ENCODE results near the gene GARIN5B.
A peak's percentile ranks its signal among the peaks of the same experiment; 100 is the strongest.
"Not testable (repeated sequence)": the region's sequence is repeated elsewhere in the genome, so short reads cannot be mapped to it uniquely, and the experiment has no call there.

GARIN5B gene

DNA sequence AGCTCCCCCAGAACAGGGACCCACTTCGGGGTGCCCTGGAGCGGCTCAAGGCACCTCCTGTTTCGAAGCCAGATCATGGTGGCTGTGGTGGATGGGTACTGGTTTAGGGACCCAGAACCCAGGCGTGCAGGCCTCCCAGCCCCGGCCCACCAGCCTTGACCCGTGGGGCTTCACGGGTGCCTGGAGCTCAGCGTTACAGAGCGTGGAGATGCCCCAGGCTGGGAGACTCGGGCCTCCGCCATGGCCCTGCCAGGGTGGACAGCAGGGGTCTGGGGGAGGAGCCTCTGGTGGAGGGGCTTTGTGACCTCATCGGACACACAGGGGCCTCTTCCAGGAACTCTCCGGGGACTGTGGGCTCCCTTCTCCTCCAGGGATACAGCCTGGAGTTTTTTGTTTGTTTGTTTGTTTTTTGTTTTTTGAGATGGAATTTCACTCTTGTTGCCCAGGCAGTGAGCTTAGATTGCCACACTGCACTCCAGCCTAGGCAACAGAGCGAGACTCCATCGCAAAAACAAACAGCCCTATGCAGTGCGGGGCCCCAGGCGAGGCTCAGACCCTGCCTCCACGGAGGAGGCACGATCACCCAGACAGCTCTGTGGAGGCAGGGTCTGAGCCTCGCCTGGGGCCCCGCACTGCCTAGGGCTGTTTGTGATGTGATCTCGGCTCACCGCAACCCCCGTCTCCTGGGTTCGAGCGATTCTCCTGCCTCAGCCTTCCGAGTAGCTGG is at the start of gene GARIN5B:
Gene GARIN5B, minus strand, starts transcription at position 271 of the 727 bp plus-strand sequence. Its CDS starts 194 bp downstream, at position 77.
- H3K27ac ChIP-seq = no peak within 1 kb of the TSS
- H3K4me2 ChIP-seq (ENCODE audit: low read length) = no peak within 1 kb of the TSS
- no peak within 1 kb of the TSS for H2AFZ ChIP-seq
- no peaks in the 10 kb centered on the region for H3K79me2 ChIP-seq
- no peaks in the 10 kb centered on the region for H3K9me3 ChIP-seq (ENCODE audit: control insufficient read depth, low read length)
- TF ChIP-seq CTCF (IDR thresholded peaks at IDR 0.05) = no peak
- H3K9ac ChIP-seq = no peak within 1 kb of the TSS
- H3K4me1 ChIP-seq = no peaks in the 10 kb centered on the region
- no peaks in the 10 kb centered on the region for H3K36me3 ChIP-seq (ENCODE audit: control insufficient read depth, insufficient read depth, low read length)
- no peak within 1 kb of the TSS for H3K4me3 ChIP-seq (ENCODE audit: low read depth, low read length)
- H3K27me3 ChIP-seq (ENCODE audit: control insufficient read depth, insufficient read depth, low read length) = no peaks in the 10 kb centered on the region

- Histone ChIP-seq H3K9me3 (ENCODE audit: control insufficient read depth, low read length) (no peaks in the 10 kb centered on the region), H3K36me3 (ENCODE audit: control insufficient read depth, insufficient read depth, low read length) (no peaks in the 10 kb centered on the region), H3K4me1 (peaks cover 4% of the 10 kb centered on the region), H3K9ac (no peak overlapping the region), H3K79me2 (peaks cover 11% of the 10 kb centered on the region), H2AFZ (no peak overlapping the region), H3K4me2 (ENCODE audit: low read length) (no peak overlapping the region), H3K27me3 (ENCODE audit: control insufficient read depth, insufficient read depth, low read length) (no peaks in the 10 kb centered on the region), H3K27ac (no peak overlapping the region), H3K4me3 (ENCODE audit: low read depth, low read length) (no peak overlapping the region)
- no peak for TF ChIP-seq CTCF (IDR thresholded peaks at IDR 0.05)
These were observed 47.1 kb upstream of the GARIN5B start for GRCh38 chr19:55410168-55410567.

DNA sequence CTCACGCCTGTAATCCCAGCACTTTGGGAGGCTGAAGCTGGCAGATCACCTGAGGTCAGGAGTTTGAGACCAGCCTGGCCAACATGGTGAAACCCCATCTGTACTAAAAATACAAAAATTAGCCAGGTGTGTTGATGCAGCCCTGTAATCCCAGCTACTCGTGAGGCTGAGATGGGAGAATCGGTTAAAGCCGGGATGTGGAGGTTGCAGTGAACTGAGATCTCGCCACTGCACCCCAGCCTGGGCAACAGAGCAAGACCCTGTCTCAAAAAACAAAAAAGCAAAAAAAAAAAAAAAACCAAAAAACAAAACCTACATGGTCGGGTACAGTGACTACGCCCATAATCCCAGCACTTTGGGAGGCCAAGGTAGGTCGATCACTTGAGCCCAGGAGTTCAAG is 46.1 kb upstream of the GARIN5B start:
- H3K4me1 ChIP-seq; H3K36me3 ChIP-seq (ENCODE audit: control insufficient read depth, insufficient read depth, low read length); H3K4me2 ChIP-seq (ENCODE audit: low read length); H3K27ac ChIP-seq; H3K4me3 ChIP-seq (ENCODE audit: low read depth, low read length); H3K9ac ChIP-seq; H3K9me3 ChIP-seq (ENCODE audit: control insufficient read depth, low read length); H3K27me3 ChIP-seq (ENCODE audit: control insufficient read depth, insufficient read depth, low read length): not testable (repeated sequence)
- Histone ChIP-seq H3K79me2 (peaks cover 11% of the 10 kb centered on the region), H2AFZ (peak overlapping the region; percentile 87)

DNA sequence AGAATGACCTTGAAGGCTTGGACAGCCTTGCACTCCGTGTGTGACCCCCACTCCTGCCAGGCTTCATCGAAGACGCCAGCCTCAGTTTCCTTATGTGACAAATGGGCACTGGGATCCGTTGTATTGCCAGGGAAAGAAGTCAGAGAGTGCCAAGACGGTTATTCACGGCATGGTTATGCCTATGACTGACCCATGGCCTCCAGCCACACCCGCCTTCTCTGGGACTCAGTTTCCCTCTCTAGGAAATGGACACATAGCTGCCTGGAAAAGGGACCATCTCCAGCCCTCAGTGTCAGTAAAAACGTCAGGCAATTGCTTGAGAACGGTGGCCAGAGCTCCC is 45.4 kb upstream of the GARIN5B start:
- peaks cover 11% of the 10 kb centered on the region for H3K79me2 ChIP-seq
- H3K36me3 ChIP-seq (ENCODE audit: control insufficient read depth, insufficient read depth, low read length) = no peaks in the 10 kb centered on the region
- H3K27ac ChIP-seq = peak overlapping the region; percentile 94
- no peaks in the 10 kb centered on the region for H3K9me3 ChIP-seq (ENCODE audit: control insufficient read depth, low read length)
- H3K9ac ChIP-seq = no peak overlapping the region
- peak overlapping the region; percentile 100 for H3K4me2 ChIP-seq (ENCODE audit: low read length)
- no peak for TF ChIP-seq CTCF (IDR thresholded peaks at IDR 0.05)
- peaks cover 4% of the 10 kb centered on the region for H3K4me1 ChIP-seq
- H3K4me3 ChIP-seq (ENCODE audit: low read depth, low read length) = peak overlapping the region; percentile 89
- no peaks in the 10 kb centered on the region for H3K27me3 ChIP-seq (ENCODE audit: control insufficient read depth, insufficient read depth, low read length)
- H2AFZ ChIP-seq = peak overlapping the region; percentile 87

DNA sequence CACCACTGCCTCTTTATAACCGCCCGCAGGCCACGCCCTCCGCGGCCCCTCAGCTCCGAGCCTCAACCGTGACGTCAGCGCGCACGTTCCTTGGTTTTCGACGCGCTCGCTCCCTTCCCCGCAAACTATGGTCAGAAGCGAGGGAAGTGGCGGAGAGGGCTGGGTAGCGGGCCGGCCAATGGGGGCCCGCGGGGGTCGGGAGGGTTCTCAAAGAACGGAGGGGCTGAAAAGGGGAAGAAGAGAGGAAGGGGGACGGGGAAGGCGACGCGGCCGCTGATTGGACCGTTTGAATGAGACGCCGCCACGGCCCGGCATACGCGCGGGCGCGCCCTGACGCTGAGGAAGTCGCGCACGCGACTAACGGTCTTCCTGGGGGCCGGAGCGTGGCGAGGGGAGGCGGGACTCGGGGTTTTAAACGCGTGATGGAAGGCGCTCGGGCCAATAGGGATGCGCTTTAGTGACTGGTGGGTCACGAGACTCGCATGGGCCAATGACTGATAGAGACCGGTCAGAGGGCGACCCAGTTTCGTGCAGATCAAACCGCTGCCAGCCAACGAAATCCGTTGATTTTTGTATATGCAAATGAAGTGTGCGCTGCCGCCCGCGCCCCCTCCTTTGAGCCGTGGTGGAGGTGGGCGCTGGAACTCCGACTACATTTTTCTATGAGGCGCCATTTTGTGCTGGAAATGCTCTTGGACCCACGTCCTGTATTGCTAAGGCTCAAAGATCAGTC is 44.9 kb upstream of the GARIN5B start:
- no peak overlapping the region for H3K9ac ChIP-seq
- H2AFZ ChIP-seq = peak overlapping the region; percentile 87
- H3K79me2 ChIP-seq = peaks cover 11% of the 10 kb centered on the region
- peak overlapping the region; percentile 94 for H3K27ac ChIP-seq
- H3K9me3 ChIP-seq (ENCODE audit: control insufficient read depth, low read length) = no peaks in the 10 kb centered on the region
- H3K4me1 ChIP-seq = peaks cover 4% of the 10 kb centered on the region
- no peak for TF ChIP-seq CTCF (IDR thresholded peaks at IDR 0.05)
- H3K4me2 ChIP-seq (ENCODE audit: low read length) = peak overlapping the region; percentile 100
- no peaks in the 10 kb centered on the region for H3K27me3 ChIP-seq (ENCODE audit: control insufficient read depth, insufficient read depth, low read length)
- H3K36me3 ChIP-seq (ENCODE audit: control insufficient read depth, insufficient read depth, low read length) = no peaks in the 10 kb centered on the region
- peak overlapping the region; percentile 89 for H3K4me3 ChIP-seq (ENCODE audit: low read depth, low read length)

DNA sequence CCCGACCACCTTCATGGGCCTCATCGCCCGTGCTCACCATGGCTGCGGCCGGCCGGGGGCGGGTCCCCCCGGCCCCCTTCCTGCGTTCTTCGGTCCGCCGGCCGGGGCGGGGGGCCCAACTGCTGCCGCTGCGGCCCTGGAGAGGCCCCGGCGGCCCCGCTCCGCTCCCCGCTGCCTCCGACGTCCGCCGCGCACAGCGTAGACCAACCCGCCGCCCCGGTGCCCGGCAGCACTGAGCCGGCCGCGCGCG is 44.4 kb upstream of the GARIN5B start, which contains the start of gene UBE2S:
Gene UBE2S, minus strand, starts transcription at position 239 of the 250 bp plus-strand sequence. Its CDS starts 199 bp downstream, at position 40.
- Histone ChIP-seq H3K4me2 (ENCODE audit: low read length) (peak within 1 kb of the TSS; percentile 100), H3K79me2 (peaks cover 11% of the 10 kb centered on the region), H3K27ac (peak within 1 kb of the TSS; percentile 94), H3K9ac (peak within 1 kb of the TSS; percentile 74), H2AFZ (peak within 1 kb of the TSS; percentile 87), H3K4me3 (ENCODE audit: low read depth, low read length) (peak within 1 kb of the TSS; percentile 89)
- H3K4me1 ChIP-seq; H3K9me3 ChIP-seq (ENCODE audit: control insufficient read depth, low read length); H3K27me3 ChIP-seq (ENCODE audit: control insufficient read depth, insufficient read depth, low read length); H3K36me3 ChIP-seq (ENCODE audit: control insufficient read depth, insufficient read depth, low read length): not testable (repeated sequence)
